AG09319 (cell line): ENCODE results near the gene XRCC3.

ENCODE experiments used
- DNase-seq: peaks from one replicate; pipeline ENCODE4 v3.0.0-alpha.2; 2010; ENCODE audit warnings: low read depth; ENCODE audit errors: extremely low read depth
- CTCF ChIP-seq: IDR thresholded peaks from 2 replicates; pipeline ENCODE4 v1.5.1; 2011; ENCODE audit warnings: low read depth, mild to moderate bottlenecking, inconsistent platforms, low read length, moderate library complexity

XRCC3 gene

DNA sequence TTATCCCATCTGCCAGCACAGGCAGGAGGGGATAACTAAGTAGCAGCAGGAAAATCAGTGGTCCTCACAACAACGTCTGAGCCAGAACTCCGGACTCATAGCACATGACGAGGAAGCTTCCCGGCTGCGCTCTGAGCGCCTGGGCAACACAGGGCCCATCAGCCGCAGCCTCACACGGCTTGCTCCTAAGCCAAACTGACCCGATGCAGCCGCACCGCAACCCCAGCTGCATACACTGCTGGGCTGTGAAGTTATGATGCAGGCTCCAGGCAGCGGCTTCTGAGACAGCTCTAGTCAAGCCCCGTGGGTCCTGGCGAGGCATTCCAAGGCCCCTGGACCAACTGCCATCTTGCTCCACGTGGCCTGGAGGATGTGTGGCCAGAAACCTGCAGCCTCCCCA is 28.4 kb upstream of the XRCC3 start:
- no peak for DNase-seq

DNA sequence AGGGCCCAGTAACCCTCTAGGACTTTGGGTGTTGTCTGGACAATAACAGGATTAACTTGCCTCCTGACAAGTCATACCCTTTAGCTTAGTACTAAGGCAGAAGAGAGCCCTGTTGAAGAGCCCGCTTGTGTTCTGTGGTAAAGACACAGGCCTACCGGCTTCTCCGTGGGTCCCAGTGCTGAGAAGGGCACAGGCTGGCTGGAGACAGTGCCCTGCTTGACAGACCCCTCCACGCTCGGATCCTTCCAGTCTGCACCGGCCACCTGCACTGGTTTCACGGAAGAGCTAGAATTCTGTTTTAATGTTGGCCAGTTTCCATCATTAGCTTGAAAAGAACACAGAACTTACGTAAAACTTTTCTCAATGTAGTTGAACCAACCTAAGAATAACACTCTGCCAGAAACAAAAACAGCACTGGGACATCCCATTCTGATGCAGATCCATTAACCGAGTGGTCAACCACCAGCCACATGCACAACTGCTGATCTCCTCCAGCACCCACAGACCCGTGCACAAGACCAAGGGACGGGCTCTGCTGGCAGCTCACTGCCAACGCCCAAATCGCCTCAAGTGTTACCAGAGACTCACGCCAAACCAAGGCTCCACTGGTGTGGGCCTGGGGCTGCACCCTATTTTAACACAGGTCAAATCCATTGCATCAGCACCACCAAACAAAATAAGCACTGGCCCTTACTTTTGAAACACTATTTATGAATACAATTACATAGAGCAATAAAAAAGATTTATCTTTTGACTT is 27.4 kb upstream of the XRCC3 start:
- TF ChIP-seq CTCF, result no peak
- DNase-seq, result no peak

More for the DNA sequence above, 28.4 kb upstream of the XRCC3 start:
- TF ChIP-seq CTCF, result no peak

DNA sequence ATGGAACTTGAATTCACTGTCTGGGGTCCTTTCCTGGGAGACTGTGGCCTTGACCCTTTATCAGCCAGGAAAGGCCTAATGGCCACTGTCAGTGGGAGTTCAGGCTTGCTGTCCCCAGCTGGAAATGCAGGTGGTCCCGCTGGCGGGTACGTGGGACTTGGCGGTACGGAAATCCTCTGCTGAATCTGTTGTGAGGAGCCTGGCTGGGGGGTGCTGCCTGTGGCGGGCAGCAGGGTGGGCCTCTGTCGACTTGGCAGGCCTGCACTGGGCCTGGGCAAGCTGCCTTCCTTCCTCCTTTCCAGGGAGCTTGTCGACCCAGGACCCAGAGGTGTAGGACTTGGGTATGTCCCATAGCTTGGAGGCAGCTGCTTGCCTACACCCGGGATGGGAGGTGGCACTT is 26.6 kb upstream of the XRCC3 start:
- no peak for TF ChIP-seq CTCF
- no peak for DNase-seq

DNA sequence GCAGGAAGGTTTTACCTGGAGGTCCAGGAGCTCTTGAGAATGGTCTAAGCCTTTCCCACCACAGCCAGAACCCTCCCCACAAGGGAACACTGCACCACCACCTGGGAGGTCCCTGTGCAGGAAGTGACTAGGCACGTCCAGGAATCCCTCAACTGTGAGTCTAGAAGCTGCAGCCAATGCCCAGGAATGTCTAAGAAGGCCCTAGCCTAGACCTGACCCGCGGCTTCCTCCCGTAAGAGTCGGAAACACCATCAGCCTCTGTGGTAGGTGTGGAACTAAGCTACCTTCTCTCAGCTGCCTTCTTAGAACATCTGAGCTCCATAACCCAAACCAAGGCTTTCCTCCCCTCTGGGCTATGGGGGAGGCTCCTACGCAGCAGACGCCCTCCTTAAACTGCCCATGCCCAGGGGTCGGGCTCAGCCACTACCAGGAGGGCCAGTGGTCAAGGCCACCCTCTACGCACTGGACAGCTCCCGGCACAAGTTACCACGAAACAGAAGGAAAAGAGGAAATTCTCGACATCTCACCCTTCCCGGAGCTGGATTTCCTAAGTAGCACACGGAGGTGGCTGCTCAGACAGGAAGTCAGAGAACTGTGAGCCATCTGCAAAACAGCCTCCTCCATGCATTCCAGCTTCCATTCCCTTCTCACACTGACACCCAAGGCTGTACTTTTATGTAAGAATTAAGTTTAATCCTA is 25.9 kb upstream of the XRCC3 start:
- no peak for DNase-seq
- no peak for TF ChIP-seq CTCF

DNA sequence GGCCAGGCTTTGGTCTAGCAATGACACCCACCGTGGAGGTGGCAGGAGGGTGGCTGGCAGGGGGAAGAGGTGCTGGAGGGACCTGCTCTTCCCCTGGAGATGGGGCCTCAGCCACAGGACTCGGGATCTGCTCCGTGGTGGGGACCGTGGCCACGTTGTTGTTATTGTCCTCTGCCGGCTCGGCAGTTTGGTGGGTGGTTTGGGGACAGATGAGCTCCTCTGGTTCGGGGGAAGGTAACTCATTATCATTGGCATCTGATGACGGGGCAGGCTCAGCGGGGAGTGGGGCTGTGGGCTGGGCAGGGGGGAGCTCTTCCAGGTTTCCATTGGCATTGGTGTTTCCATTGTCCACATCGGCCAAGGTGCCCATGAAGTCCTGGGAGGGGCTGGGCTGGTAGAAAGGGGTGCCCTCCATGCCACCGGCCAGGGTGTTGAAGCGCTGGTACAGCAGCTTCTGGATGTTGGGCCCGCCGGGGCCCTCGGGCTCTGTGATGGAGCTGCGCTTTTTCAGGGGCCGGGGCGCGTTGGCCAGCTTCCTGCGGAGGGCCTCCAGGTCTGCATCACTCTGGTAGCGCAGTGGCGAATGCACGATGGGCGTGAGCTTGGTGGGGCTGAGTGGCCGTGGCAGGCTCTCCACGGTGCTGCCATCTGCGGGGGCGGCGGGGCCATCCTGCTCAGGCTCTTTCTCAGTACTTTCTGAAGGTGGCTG is 24.7 kb upstream of the XRCC3 start:
- DNase-seq, result no peak
- no peak for TF ChIP-seq CTCF

DNA sequence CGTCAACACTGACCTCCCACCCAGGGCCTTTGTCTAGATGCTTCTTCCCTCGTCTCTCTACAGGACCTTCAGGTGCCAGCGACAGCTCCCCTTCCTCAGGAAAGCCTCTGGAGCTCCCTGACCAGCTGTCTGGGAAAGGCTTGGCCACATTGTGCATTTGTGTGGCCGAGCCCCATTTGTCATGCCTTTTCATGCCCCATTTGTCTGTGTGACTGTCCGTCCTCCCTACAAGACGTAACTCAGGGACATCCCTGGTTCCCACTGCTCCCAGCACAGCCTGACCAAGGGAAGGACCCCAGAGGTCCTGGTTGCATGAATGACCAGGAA is 24.2 kb upstream of the XRCC3 start:
- no peak for DNase-seq
- no peak for TF ChIP-seq CTCF
